Liver (tissue), 9 donors: ENCODE measurements around the gene DMD. TPM values are rescaled to one million over a fixed set of nuclear protein-coding genes. Genes with fewer than 3 reads are reported as not detected.

Experiments used
- DNase-seq: peaks from one replicate; pipeline ENCODE4 v3.0.0-alpha.2; 2017; ENCODE audit warnings: low spot score
- H3K27ac ChIP-seq, 2 donors: one replicate each; pipeline ENCODE4 v1.7.0; 2013; ENCODE audit warnings: inconsistent platforms in 2 of 2, low read length in 2 of 2, control low read depth in 1 of 2, low read depth in 1 of 2, mild to moderate bottlenecking in 1 of 2
- H3K27me3 ChIP-seq, 4 donors: one replicate each; pipeline versions ENCODE4 v1.6.1 to v1.7.0; 2013; ENCODE audit warnings: low read length in 3 of 4, inconsistent platforms in 1 of 4, mild to moderate bottlenecking in 1 of 4, moderate library complexity in 1 of 4; ENCODE audit not compliant: control insufficient read depth in 4 of 4, insufficient read depth in 4 of 4
- H3K36me3 ChIP-seq, 4 donors: one replicate each; pipeline versions ENCODE4 v1.6.1 to v1.7.0; 2013; ENCODE audit warnings: low read length in 3 of 4, mild to moderate bottlenecking in 3 of 4, low read depth in 1 of 4, moderate library complexity in 1 of 4; ENCODE audit not compliant: control insufficient read depth in 4 of 4, insufficient read depth in 3 of 4
- H3K4me1 ChIP-seq, 4 donors: one replicate each; pipeline versions ENCODE4 v1.6.1 to v1.7.0; 2013; ENCODE audit warnings: low read length in 3 of 4, mild to moderate bottlenecking in 3 of 4, moderate library complexity in 1 of 4; ENCODE audit not compliant: control insufficient read depth in 4 of 4, insufficient read depth in 4 of 4
- H3K4me3 ChIP-seq, 3 donors: one replicate each; pipeline versions ENCODE4 v1.6.1 to v1.7.0; 2013; ENCODE audit warnings: low read length in 3 of 3, control low read depth in 1 of 3, low read depth in 1 of 3, mild to moderate bottlenecking in 1 of 3
- H3K9ac ChIP-seq, 2 donors: one replicate each; pipeline ENCODE4 v1.7.0; 2013; ENCODE audit warnings: low read length in 2 of 2, mild to moderate bottlenecking in 2 of 2, moderate library complexity in 2 of 2, control low read depth in 1 of 2, low read depth in 1 of 2
- H3K9me3 ChIP-seq, 4 donors: one replicate each; pipeline versions ENCODE4 v1.6.1 to v1.7.0; 2013; ENCODE audit warnings: low read length in 3 of 4; ENCODE audit not compliant: control insufficient read depth in 4 of 4
- ATF3 ChIP-seq: IDR thresholded peaks from 2 replicates; pipeline ENCODE4 v1.6.1; 2016; ENCODE audit warnings: antibody characterized with exemption
- CTCF ChIP-seq: fragments of 150-350 bp; IDR thresholded peaks from 2 replicates; pipeline ENCODE4 v1.5.1; 2017; ENCODE audit warnings: improper control_type of control experiment, low read depth, low read length; ENCODE audit not compliant: missing input control
- EGR1 ChIP-seq, 2 donors: IDR thresholded peaks; 2 replicates each; pipeline ENCODE4 v1.6.1; 2016 to 2018; ENCODE audit warnings: antibody characterized with exemption in 2 of 2, low read depth in 2 of 2
- FOXA1 ChIP-seq: IDR thresholded peaks from 2 replicates; pipeline ENCODE4 v1.6.1; 2016; ENCODE audit warnings: antibody characterized with exemption
- FOXA2 ChIP-seq: IDR thresholded peaks from 2 replicates; pipeline ENCODE4 v1.6.1; 2016; ENCODE audit warnings: antibody characterized with exemption
- GABPA ChIP-seq, 2 donors: IDR thresholded peaks in 1 of 2; conservative IDR thresholded peaks in 1 of 2; 2 replicates each; pipeline ENCODE4 v1.6.1; 2016; ENCODE audit warnings: antibody characterized with exemption in 2 of 2, mild to moderate bottlenecking in 1 of 2, moderate library complexity in 1 of 2
- HNF4A ChIP-seq, 2 donors: conservative IDR thresholded peaks; 2 replicates each; pipeline ENCODE4 v1.6.1; 2016; ENCODE audit warnings: antibody characterized with exemption in 2 of 2, mild to moderate bottlenecking in 2 of 2
- HNF4G ChIP-seq: IDR thresholded peaks from 2 replicates; pipeline ENCODE4 v1.6.1; 2016; ENCODE audit warnings: antibody characterized with exemption
- JUND ChIP-seq, 2 donors: IDR thresholded peaks; 2 replicates each; pipeline ENCODE4 v1.6.1; 2016; ENCODE audit warnings: antibody characterized with exemption in 2 of 2
- MAX ChIP-seq: IDR thresholded peaks from 2 replicates; pipeline ENCODE4 v1.6.1; 2016; ENCODE audit warnings: antibody characterized with exemption
- NR2F2 ChIP-seq: IDR thresholded peaks from 2 replicates; pipeline ENCODE4 v1.6.1; 2016; ENCODE audit warnings: antibody characterized with exemption
- RAD21 ChIP-seq, 2 donors: IDR thresholded peaks; 2 replicates each; pipeline ENCODE4 v1.6.1; 2016; ENCODE audit warnings: antibody characterized with exemption in 2 of 2, mild to moderate bottlenecking in 2 of 2
- REST ChIP-seq: IDR thresholded peaks from 2 replicates; pipeline ENCODE4 v1.6.1; 2016; ENCODE audit warnings: antibody characterized with exemption, mild to moderate bottlenecking
- RXRA ChIP-seq, 2 donors: IDR thresholded peaks; 2 replicates each; pipeline ENCODE4 v1.6.1; 2017 to 2018; ENCODE audit warnings: antibody characterized with exemption in 2 of 2, mild to moderate bottlenecking in 1 of 2
- SP1 ChIP-seq: IDR thresholded peaks from 2 replicates; pipeline ENCODE4 v1.6.1; 2018; ENCODE audit warnings: antibody characterized with exemption, mild to moderate bottlenecking
- TAF1 ChIP-seq: conservative IDR thresholded peaks from 2 replicates; pipeline ENCODE4 v1.6.1; 2016; ENCODE audit warnings: antibody characterized with exemption, mild to moderate bottlenecking
- YY1 ChIP-seq: IDR thresholded peaks from 2 replicates; pipeline ENCODE4 v1.6.1; 2016; ENCODE audit warnings: antibody characterized with exemption, mild to moderate bottlenecking
- ZBTB33 ChIP-seq: IDR thresholded peaks from 2 replicates; pipeline ENCODE4 v1.6.1; 2016; ENCODE audit warnings: antibody characterized with exemption
- WGBS: extraction: QIAGEN DNeasy Blood & Tissue Kit; methylation state at CpG from one replicate; pipeline ENCODE4 v1.1.7; 2013; 5-methylcytosine and 5-hydroxymethylcytosine counted together
- polyA plus RNA-seq, 2 donors: library from polyadenylated mRNA; stranded (reverse) in 1 of 2; unstranded in 1 of 2; fragments of 200-250 nt in 1 of 2; fragments of >200 nt in 1 of 2; fragmentation: Nextera tagmentation in 1 of 2; extraction: Ambion mirVana in 1 of 2; gene quantifications; one replicate each; pipeline versions ENCODE4 v1.2.1 to v1.2.3, GENCODE V29; 2013 to 2015
- total RNA-seq, 2 donors: library from RNA; depleted of rRNA; stranded (reverse); fragments of >200 nt; gene quantifications; one replicate each; pipeline ENCODE4 v1.2.3, GENCODE V29; 2014
- donor health status: healthy.
- donor health status: healthy.
- donor health status: healthy.
- donor health status: healthy.
- donor health status: healthy.

The DMD gene
- total and polyA plus RNA-seq, 4 donors: 14.6 to 61.9 (median 23.9) TPM

DNA sequence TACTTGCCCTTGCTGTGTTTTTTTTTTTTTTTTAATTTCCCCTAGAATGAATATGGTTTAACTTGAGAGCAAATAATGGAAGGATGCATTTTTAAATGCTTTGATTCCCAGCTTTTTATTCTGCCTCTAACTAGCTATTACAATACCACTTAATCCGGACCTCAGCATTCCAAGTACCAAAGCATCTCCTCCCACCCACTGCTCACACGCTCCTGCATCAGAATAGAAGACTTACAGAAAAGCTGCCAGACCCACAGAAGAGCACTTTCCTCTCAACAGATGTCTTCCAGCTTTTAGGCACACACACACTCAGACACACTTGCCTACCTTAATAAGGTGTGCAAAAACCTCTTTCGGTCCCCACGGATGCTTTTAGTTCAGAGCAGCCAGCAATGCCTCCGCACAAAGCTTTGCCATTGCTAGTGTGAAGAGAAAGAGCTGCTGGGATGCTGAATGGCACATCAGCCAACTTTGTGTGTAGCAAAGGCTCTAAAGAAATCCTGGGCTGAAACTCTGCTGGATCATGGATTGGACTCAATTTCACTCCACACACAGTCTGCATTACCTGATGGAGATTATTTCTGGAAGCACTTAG is 1056.2 kb downstream of the DMD start:
- 44% methylated on average over 5 of the region's 5 CpGs for WGBS
- H3K4me1 ChIP-seq: no peaks in the 10 kb centered on the region
- H3K27me3 ChIP-seq: peaks cover 0 to 2% (median 0%) of the 10 kb centered on the region in 4 donors
- no peaks in the 10 kb centered on the region for H3K9me3 ChIP-seq
- no peak overlapping the region for H3K4me3 ChIP-seq
- H3K27ac ChIP-seq: no peak overlapping the region
- H3K9ac ChIP-seq: no peak overlapping the region
- no peak for DNase-seq
- TF ChIP-seq HNF4G: no peak
- TF ChIP-seq FOXA1: no peak
- TF ChIP-seq YY1: no peak
- no peak for TF ChIP-seq MAX
- no peak for TF ChIP-seq ZBTB33
- no peak for TF ChIP-seq RAD21 (IDR thresholded peaks at IDR 0.05)
- no peak for TF ChIP-seq ATF3
- TF ChIP-seq FOXA2: no peak
- TF ChIP-seq SP1: no peak
- no peak for TF ChIP-seq HNF4A (conservative IDR thresholded peaks at IDR 0.05)
- TF ChIP-seq CTCF: no peak
- no peaks in the 10 kb centered on the region for H3K36me3 ChIP-seq

DNA sequence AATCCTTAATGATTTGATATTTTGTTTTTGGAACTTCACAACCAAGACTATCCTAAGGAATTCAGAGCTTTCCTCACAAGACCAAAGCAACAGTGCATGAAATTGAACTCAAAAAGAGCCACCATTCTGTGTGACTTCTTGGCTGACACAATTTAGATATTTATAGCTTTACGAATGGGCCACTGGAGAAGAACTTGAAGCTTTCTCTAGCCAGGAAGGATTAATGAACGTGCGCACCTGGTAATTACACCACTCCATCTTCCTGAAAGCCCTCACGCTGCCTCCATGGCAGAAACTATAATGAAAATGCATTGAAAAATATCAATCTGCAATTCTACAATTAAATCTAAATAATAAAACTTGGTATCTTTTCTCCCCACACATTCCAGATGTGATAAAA is 1057.8 kb downstream of the DMD start:
- Histone ChIP-seq H3K4me1 (no peaks in the 10 kb centered on the region), H3K9ac (no peak overlapping the region), H3K4me3 (no peak overlapping the region), H3K9me3 (no peaks in the 10 kb centered on the region), H3K27me3 (peaks cover 0 to 2% (median 0%) of the 10 kb centered on the region in 4 donors), H3K36me3 (no peaks in the 10 kb centered on the region), H3K27ac (no peak overlapping the region)
- WGBS: 81% methylated on average over 4 of the region's 4 CpGs
- TF ChIP-seq SP1: no peak
- TF ChIP-seq NR2F2: no peak
- TF ChIP-seq FOXA1: no peak
- TF ChIP-seq RXRA (IDR thresholded peaks at IDR 0.05): no peak
- TF ChIP-seq MAX: no peak
- TF ChIP-seq JUND (IDR thresholded peaks at IDR 0.05): no peak
- TF ChIP-seq GABPA (IDR thresholded peaks at IDR 0.05 in 1 of 2, conservative IDR thresholded peaks at IDR 0.05 in 1 of 2): no peak
- TF ChIP-seq HNF4G: no peak
- no peak for TF ChIP-seq FOXA2
- no peak for TF ChIP-seq TAF1
- TF ChIP-seq ZBTB33: no peak
- no peak for TF ChIP-seq CTCF
- TF ChIP-seq EGR1 (IDR thresholded peaks at IDR 0.05; ENCODE audit: low read depth in 2 of 2): no peak
- no peak for TF ChIP-seq RAD21 (IDR thresholded peaks at IDR 0.05)
- TF ChIP-seq YY1: no peak
- TF ChIP-seq HNF4A (conservative IDR thresholded peaks at IDR 0.05): no peak
- TF ChIP-seq REST: no peak
- no peak for TF ChIP-seq ATF3
- no peak for DNase-seq
